ENCODE results near the gene TARM1. TPM values are rescaled to one million over a fixed set of nuclear protein-coding genes. Genes with fewer than 3 reads are reported as not detected.

TARM1 gene
- total and polyA plus RNA-seq, 11 donors: not detected

DNA sequence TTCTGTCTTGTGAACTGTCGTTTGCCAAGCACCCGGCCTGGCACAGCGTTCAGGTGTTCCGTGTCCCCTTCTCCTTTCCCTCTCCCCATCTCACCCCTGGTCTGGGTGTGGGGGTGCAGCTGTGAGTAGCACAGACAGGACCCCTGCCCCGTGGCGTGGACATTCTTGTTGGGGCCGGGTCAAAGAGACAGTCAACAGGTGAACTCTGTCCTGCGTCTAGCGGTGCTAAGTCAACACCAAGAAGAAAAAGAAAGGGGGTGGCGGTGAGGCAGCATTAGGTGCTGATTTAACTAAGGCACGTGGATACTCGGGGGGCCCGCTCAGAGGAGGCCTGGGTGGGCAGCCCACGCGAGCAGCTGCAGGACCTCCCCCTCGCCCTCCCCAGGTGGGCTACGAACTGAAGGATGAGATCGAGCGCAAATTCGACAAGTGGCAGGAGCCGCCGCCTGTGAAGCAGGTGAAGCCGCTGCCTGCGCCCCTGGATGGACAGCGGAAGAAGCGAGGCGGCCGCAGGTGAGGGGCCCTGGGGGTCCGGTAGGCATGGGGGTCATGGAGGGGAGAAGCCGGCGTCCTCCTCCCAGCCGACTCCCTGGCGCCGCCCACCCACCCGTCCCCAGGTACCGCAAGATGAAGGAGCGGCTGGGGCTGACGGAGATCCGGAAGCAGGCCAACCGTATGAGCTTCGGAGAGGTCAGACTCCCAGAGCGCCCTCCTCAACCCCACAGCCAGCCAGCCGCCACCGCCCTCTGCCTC, 46.7 kb upstream of the TARM1 start:
- peaks cover 0 to 90% (median 85%) of the 10 kb centered on the region in 9 donors for H3K36me3 ChIP-seq
- no peak for TF ChIP-seq POLR2A (IDR thresholded peaks at IDR 0.05)
- intact Hi-C loops (cut with DNase I): no loop called here

DNA sequence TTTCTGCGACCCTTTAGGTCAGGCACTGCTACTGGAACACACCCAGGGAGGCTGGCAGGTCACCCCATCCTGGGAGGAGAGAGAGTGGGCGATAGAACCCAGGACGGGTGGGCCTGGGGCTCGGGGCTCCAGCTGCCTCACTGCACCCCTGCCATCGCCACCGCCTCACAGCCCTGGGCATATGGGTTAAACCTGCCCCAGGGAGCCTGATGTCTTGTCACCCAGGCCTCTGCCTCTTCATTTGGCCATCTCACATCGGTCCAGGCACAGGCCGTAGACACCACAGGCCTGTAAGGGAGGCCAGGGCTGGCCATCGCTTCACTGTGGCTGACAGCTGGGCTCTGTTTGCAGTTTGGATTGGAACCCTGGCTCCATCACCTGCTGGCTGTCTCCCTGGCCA, 44.5 kb upstream of the TARM1 start:
- no peaks in the 10 kb centered on the region for H3K9me3 ChIP-seq
- WGBS, 4 donors: 83 to 92% (median 87%) methylated on average over 7 to 9 of the region's 9 CpGs
- H3K4me3 ChIP-seq: no peak overlapping the region
- no peaks in the 10 kb centered on the region for H3K27me3 ChIP-seq
- intact Hi-C loops (cut with DNase I): no loop called here
- ATAC-seq (no peak), DNase-seq (no peak)
- no peaks in the 10 kb centered on the region for H3K4me1 ChIP-seq
- H3K36me3 ChIP-seq: peaks cover 0 to 92% (median 89%) of the 10 kb centered on the region in 9 donors
- TF ChIP-seq, protein P1, sequence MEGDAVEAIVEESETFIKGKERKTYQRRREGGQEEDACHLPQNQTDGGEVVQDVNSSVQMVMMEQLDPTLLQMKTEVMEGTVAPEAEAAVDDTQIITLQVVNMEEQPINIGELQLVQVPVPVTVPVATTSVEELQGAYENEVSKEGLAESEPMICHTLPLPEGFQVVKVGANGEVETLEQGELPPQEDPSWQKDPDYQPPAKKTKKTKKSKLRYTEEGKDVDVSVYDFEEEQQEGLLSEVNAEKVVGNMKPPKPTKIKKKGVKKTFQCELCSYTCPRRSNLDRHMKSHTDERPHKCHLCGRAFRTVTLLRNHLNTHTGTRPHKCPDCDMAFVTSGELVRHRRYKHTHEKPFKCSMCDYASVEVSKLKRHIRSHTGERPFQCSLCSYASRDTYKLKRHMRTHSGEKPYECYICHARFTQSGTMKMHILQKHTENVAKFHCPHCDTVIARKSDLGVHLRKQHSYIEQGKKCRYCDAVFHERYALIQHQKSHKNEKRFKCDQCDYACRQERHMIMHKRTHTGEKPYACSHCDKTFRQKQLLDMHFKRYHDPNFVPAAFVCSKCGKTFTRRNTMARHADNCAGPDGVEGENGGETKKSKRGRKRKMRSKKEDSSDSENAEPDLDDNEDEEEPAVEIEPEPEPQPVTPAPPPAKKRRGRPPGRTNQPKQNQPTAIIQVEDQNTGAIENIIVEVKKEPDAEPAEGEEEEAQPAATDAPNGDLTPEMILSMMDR (IDR thresholded peaks at IDR 0.05): no peak
- no peak for TF ChIP-seq POLR2A (IDR thresholded peaks at IDR 0.05)
- H3K27ac ChIP-seq: no peak overlapping the region

More for the DNA sequence above, 46.7 kb upstream of the TARM1 start:
- no peak for ATAC-seq
- no peak overlapping the region for H3K4me3 ChIP-seq
- WGBS, 4 donors: 93 to 95% (median 94%) methylated on average over 44 of the region's 44 CpGs
- no peak for DNase-seq
- H3K4me1 ChIP-seq: no peaks in the 10 kb centered on the region
- H3K27ac ChIP-seq: no peak overlapping the region
- no peaks in the 10 kb centered on the region for H3K9me3 ChIP-seq
- no peaks in the 10 kb centered on the region for H3K27me3 ChIP-seq

- no peak overlapping the region for H3K4me3 ChIP-seq
- H3K9me3 ChIP-seq: no peaks in the 10 kb centered on the region
- ATAC-seq (no peak), DNase-seq (no peak)
- H3K27me3 ChIP-seq: no peaks in the 10 kb centered on the region
- TF ChIP-seq POLR2A (IDR thresholded peaks at IDR 0.05): no peak
- TF ChIP-seq, protein P1 (IDR thresholded peaks at IDR 0.05): no peak
- peaks cover 0 to 99% (median 95%) of the 10 kb centered on the region in 9 donors for H3K36me3 ChIP-seq
- H3K4me1 ChIP-seq: no peaks in the 10 kb centered on the region
- 89 to 94% (median 94%) methylated on average over 16 to 19 of the region's 19 CpGs for WGBS, 4 donors
- H3K27ac ChIP-seq: no peak overlapping the region
- intact Hi-C loops (cut with DNase I): no loop called here
Observed at GRCh38 chr19:54124393-54124792, 43.2 kb upstream of the TARM1 start.

DNA sequence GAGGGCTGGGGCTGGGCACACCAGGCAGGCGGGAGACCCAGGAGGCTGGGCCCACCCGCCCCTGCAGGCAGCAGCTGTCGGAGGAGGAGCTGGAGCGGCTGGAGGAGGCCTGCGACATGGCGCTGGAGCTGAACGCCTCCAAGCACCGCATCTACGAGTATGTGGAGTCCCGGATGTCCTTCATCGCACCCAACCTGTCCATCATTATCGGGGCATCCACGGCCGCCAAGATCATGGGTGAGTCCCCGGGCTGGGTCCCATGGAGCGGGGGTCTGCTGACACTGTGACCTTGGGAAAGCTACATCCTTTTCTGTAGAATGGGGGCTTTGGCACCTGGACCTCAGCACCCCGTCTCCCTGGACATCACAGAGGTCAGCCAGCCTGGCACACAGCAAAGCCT, 42.5 kb upstream of the TARM1 start:
- H3K27ac ChIP-seq: no peak overlapping the region
- WGBS, 4 donors: 90 to 94% (median 93%) methylated on average over 13 to 17 of the region's 17 CpGs
- no peaks in the 10 kb centered on the region for H3K9me3 ChIP-seq
- H3K4me3 ChIP-seq: no peak overlapping the region
- peaks cover 0 to 98% (median 95%) of the 10 kb centered on the region in 9 donors for H3K36me3 ChIP-seq
- TF ChIP-seq, protein P1 (IDR thresholded peaks at IDR 0.05): no peak
- no peak for TF ChIP-seq POLR2A (IDR thresholded peaks at IDR 0.05)
- DNase-seq (no peak), ATAC-seq (no peak)
- no peaks in the 10 kb centered on the region for H3K4me1 ChIP-seq
- H3K27me3 ChIP-seq: no peaks in the 10 kb centered on the region
- intact Hi-C loops (cut with DNase I): no loop called here

Data from heart left ventricle (tissue), 16 donors.